Right ventricle myocardium inferior (tissue), 1 donor: ENCODE measurements around the gene EYA2. TPM values are rescaled to one million over a fixed set of nuclear protein-coding genes. Genes with fewer than 3 reads are reported as not detected.
A peak's percentile ranks its signal among the peaks of the same experiment; 100 is the strongest.

Source experiments
- ATAC-seq: fragments of 200-7000 bp; cut with Tn5 transposase; one replicate; pipeline ENCODE4 v1.9.1; 2020; ENCODE audit warnings: mild to moderate bottlenecking, moderate library complexity
- DNase-seq: peaks from one replicate; pipeline ENCODE4 v3.0.0; 2021; ENCODE audit errors: missing footprints
- intact Hi-C: fragments of 100-400 bp; cut with DNase I; formaldehyde crosslinking; loops from one replicate; pipeline ENCODE4 v1.11.0; 2022
- total RNA-seq: library from RNA; stranded (reverse); fragmentation: NEBNext Ultra II Directional; extraction: Animal tissue kit (Norgen Biotek cat#: 25700); gene quantifications from one replicate; pipeline ENCODE4 v1.2.1, GENCODE V29; 2021
- donor health status: DM: no; HTN: yes; CAD: no; lungs with severe emphysema.

The EYA2 gene
- total RNA-seq, 1 donor from 2014 or later, result 1.5 TPM

- ATAC-seq (no peak), DNase-seq (no peak)
- intact Hi-C loops, result no loop called here
Observed at GRCh38 chr20:47133809-47134456, 239.3 kb downstream of the EYA2 start.

GRCh38 chr20:47136782-47137181 lies 242.1 kb downstream of the EYA2 start:
- ATAC-seq, result no peak
- DNase-seq, result no peak

GRCh38 chr20:47137231-47137870 lies 242.7 kb downstream of the EYA2 start:
- no peak for DNase-seq
- intact Hi-C loops, result no loop called here
- no peak for ATAC-seq

More at GRCh38 chr20:47136782-47137181, 242.1 kb downstream of the EYA2 start:
- intact Hi-C loops, result no loop called here

DNA sequence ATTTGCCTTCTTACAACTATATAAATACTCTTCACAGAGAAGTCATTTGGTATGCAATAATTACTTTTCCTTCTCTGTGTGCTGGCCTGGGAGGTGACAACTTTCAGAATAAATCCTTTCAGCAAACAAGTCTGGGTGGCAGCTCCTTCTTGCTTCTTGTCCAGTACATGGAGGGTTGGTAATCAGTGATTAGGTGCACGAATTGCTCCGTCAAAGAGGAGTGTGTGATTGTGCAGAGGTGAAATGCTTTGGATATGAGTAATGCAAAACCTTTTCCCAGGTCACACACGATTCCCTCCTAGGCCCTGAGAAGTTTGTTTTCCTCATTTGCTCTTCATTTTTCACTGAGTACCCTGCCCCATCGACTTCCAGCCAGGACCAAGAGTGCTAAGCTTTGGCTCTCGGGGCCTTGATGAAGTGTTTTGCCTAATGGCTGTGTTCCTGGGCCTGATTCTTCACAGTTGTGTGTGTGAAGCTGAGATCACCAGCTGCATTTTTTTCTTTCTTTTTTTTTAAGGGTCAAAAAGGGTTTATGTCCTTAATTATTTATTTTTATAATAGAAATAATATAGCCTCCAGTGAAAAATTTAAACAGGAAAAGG lies 245.4 kb downstream of the EYA2 start:
- ATAC-seq (no peak), DNase-seq (no peak)
- intact Hi-C loops, result no loop called here

DNA sequence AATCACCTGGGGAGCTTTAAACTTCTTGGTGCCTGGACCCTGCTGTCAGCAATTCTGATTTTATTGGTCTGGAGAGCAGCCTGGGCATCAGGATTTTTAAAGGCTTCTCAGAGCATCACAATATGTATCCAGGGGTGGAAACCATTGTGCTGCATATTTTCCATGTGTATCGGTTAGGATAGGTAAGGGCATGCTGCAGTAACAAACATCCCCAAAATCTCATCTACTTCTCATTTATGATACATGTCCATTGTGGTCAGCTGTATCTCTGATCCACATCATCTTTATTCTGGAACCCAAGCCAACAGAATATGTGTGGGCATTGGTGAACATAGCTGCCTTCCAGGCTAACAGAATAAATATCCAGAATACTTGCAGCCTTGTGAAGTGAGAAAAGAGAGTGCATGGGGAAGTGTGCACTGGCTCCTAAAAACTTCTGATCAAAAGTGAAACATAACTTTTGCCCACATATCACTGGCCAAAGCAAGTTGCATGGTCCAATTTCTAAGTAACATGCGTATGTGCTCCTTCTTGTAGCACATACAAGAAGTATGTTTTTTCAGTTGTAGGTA lies 246.8 kb downstream of the EYA2 start:
- no peak for DNase-seq
- intact Hi-C loops, result no loop called here
- no peak for ATAC-seq

DNA sequence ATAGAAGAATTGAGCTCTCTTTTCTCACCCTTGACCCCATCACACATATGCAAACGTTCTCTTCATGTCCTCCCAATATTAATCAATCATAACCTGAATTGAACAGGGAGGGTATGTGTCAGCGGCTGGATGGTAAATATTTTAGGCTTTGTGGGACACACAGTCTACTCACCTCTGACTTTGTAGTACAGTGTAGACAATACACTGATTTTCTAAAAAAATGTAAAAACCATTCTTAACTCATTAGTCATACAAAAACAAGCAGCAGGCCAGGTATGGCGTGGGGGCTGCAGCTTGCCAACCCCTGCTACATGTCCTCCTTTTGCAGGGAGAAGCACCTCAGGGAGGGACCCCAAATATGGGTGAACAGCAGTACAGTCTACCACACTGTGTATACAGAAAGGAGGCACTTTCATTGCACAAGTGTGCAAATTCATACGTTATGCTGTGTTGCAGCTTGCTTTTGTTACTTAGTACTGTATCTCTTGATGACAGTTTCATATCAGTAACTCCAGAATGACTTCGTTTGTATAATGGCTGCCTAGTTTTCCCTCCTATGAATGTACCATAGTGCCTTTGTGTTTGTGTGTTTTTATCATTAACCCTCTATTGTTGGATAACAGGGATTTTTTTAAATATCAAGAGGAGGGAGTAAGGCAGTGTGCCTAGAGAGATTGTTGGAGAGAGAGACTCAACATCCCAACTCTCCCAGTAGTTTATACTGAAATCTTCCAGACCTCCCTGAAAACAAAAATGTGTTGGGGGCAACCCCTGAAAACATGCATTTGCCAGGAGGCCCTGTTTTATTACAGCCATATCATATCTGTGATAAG lies 247.5 kb downstream of the EYA2 start:
- peak; percentile 32 for ATAC-seq
- intact Hi-C loops, result no loop called here
- DNase-seq, result no peak

DNA sequence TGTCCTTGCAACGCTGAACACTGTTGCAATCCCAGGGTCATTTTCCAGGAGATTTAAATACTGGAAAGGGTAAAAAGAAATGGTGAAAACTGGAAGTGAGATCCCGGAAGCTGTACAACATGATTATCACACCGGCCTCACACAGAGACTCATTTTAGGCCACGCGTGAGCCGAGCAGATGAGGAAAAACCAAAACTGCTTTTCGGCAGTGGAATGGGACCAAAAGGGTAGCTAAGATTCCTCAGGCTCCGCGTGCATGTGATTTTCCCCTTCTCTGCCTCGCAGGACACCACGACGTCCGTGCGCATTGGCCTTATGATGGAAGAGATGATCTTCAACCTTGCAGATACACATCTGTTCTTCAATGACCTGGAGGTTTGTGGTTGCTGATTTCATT lies 248.1 kb downstream of the EYA2 start:
- no peak for DNase-seq
- ATAC-seq, result peak; percentile 44
- intact Hi-C loops, result no loop called here

- ATAC-seq (no peak), DNase-seq (no peak)
- intact Hi-C loops, result no loop called here
Observed at GRCh38 chr20:47143657-47144056, 249.0 kb downstream of the EYA2 start.

DNA sequence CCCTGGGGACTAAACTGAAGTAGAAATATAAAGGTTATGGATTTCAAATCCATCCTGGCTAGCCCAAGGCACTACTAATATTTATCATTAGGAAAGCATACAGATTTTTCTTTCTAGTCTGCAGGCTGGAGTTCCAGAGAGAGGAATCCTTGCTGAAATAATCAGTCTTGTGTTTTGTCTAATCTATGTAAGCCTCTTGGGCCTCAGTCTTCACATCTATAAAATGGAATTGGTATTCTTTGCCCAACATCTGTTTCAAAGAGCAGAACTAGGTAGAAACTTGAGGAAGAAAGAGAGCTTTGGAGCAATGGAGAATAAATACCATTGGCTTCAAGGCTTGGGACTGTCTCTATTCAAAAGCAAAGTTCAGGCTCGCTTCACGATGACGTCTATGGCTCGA lies 249.8 kb downstream of the EYA2 start:
- DNase-seq, result no peak
- intact Hi-C loops, result no loop called here
- ATAC-seq, result no peak

DNA sequence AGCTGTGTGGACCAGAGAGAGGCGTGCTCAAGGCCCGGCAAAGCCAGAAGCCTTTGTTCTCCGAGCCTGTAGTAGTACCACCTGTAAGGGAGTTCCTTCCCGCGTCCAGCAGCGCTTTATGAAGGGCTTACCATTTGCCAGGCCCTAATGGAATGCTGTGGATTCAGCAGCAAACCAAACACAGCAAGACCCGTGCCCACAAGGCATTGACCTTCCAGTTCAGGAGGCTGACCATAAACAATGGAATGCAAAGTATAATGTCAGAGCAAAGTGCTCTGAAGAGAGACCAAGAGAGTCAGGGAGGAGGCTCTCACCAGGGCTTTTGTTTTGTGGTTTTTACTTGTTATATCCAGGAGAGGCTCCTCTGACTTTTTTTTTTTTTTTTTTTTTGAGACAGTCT lies 252.0 kb downstream of the EYA2 start:
- intact Hi-C loops, result no loop called here
- DNase-seq (no peak), ATAC-seq (no peak)

DNA sequence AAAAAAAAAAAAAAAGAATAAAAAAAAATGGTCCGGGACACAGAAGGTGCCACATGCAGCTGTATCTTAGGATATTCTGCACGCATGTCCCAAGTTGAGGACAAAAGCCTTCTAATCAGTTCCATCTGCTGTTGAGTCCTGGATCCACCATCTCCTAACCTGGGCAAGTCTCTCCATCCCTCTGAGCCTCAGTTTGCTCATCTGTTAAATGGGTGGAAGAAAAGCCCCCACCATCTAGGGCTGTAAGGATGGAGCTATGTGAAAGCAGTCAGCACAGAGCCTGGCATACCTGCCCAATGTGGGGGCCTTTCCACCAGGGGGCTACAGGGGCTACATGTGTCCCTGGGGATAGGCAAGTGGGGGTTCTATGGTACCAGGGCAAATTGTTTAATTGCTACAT lies 253.4 kb downstream of the EYA2 start:
- no peak for ATAC-seq
- no peak for DNase-seq
- intact Hi-C loops, result no loop called here

DNA sequence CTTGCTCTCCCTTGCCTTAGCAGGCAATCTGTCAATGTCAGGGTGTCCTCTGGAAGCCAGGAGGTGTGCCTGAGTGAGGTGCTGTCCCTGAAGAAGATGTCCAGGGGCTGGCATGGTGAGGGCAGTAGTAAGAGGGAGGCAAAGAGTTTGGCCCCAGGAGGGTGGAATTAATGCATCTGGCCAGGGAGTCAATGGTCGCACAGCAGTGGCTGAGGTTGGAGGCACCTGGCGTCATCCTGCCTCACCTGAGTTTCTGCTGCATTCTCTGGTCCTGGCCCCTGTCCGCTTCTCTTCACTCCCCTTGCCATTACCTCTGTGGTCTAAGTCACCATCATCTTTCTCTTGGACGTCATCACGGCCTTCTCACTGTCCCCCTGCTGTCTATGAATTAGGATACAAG lies 255.3 kb downstream of the EYA2 start:
- DNase-seq (no peak), ATAC-seq (no peak)
- intact Hi-C loops, result loop anchor here (1.0 kb wide), 1 partner anchor 392 kb away; no protein-coding TSS in a partner anchor

- intact Hi-C loops, result loop anchor here (1.0 kb wide), 1 partner anchor 392 kb away; no protein-coding TSS in a partner anchor
- ATAC-seq (peak; percentile 84), DNase-seq (no peak)
Observed at GRCh38 chr20:47150403-47151152, 255.9 kb downstream of the EYA2 start.

- no peak for DNase-seq
- intact Hi-C loops, result no loop called here
- ATAC-seq, result no peak
Observed at GRCh38 chr20:47152068-47152467, 257.4 kb downstream of the EYA2 start.

DNA sequence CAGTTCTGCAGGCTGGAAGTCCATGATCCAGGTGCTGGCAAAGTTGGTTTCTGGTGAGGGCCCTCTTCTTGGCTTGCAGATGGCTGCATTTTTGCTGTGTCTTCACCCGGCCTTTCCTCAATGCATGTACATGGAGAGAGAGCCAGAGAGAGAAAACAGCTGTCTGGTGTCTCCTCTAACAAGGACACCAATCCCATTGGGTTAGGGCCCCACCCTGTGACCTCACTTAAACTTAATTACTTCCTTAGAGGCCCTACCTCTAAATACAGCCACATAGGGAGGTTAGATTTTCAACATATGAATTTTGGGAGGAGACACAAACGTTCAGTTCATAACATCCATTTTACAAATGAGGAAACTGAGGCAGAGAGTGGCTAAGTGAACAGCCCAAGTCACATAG lies 259.4 kb downstream of the EYA2 start:
- intact Hi-C loops, result no loop called here
- no peak for ATAC-seq
- DNase-seq, result no peak

DNA sequence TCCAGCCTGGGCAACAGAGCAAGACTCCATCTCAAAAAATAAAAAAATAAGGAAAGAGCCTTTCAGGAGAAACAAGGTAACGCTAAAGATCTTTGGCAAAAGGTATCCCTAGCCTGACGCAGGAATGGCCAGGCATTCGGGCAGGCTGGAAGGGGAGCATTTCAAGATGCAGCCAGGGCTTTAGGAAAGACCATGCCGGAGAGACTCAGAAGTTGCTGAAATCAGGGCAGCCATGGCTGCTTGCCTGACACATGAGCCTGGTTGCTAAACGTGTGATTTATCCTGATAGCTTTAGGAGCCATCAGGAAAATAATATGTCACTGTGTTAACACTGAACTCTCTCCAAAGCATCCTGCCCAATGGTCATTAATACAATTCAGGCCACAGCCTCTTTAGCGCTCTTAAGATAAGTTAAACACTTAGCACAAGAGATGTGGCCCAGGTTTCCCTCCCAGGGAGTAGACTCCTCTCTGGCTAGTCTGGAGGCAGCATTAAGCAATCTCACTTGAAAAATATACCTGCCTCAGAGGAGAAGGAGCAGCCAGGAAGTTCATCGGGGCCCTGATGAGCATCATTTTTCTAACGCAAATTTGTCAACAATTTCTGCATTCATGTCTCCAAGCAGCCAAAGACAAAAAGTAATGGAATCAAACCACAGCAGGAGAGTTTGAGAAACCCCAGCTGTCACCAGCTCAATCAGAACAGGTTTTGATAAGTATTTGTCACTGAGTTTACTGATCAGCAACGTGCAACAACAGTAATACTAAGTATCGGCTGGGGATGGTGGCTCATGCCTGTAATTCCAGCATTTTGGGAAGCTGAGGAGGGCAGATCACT lies 261.9 kb downstream of the EYA2 start:
- intact Hi-C loops, result no loop called here
- DNase-seq (no peak), ATAC-seq (no peak)

DNA sequence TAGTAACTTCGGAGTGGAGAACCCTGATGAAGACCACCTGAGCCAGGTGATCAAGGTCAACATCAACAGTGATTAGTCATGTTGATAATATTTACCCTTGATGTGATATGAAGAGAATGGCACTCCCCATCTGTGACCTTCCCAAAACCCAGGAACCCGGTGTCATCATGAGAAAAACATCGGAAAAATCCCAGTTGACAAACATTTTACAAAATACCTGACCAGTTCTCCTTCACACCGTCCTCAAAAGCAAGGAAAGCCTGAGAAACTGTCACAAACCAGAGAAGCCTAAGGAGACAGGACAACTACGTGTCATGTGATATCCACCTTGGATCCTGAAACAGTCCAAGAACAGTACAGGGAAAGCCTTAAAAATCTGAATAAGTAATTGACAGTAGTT lies 264.5 kb downstream of the EYA2 start:
- intact Hi-C loops, result no loop called here
- no peak for DNase-seq
- ATAC-seq, result no peak

DNA sequence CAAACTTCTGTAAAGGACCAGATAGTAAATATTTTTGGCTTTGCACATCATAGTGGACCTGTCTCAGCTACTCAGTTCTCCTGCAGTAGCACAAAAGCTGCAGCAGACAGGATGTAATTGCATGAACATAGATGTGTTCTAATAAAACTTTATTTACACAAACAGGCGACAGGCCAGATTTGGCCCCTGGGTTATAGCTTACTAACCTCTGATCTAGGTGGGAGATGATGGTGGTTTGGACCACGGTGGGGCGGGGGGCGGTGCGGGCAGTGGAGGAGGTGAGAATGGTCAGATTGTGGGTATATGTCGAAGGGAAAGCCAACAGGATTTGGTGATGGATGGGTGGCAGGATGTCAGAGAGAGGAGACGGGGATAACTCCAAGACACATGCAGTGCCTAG lies 265.6 kb downstream of the EYA2 start:
- intact Hi-C loops, result no loop called here
- DNase-seq, result no peak
- no peak for ATAC-seq
